Activated CD8-positive, alpha-beta memory T cell treated with anti-CD3 and anti-CD28 coated beads, Interleukin-2, amount 50 U/mL, for 1 hour (primary cell): ENCODE results near the gene EVI5.
A peak's percentile ranks its signal among the peaks of the same experiment; 100 is the strongest.

Source experiments
- DNase-seq: peaks from one replicate; pipeline ENCODE4 v3.0.0-alpha.2; 2020; ENCODE audit errors: extremely low read depth

EVI5 gene

GRCh38 chr1:92484472-92485380, 300.2 kb downstream of the EVI5 start:
- no peak for DNase-seq

GRCh38 chr1:92483610-92484471, 301.1 kb downstream of the EVI5 start:
- no peak for DNase-seq

- DNase-seq: no peak
Observed at GRCh38 chr1:92482665-92483609, 302.0 kb downstream of the EVI5 start.

GRCh38 chr1:92481971-92482664, 302.8 kb downstream of the EVI5 start:
- DNase-seq: no peak

GRCh38 chr1:92481599-92481925, 303.3 kb downstream of the EVI5 start:
- no peak for DNase-seq

GRCh38 chr1:92480813-92481598, 303.9 kb downstream of the EVI5 start:
- no peak for DNase-seq

GRCh38 chr1:92480200-92480812, 304.6 kb downstream of the EVI5 start:
- no peak for DNase-seq

GRCh38 chr1:92479587-92479986, 305.3 kb downstream of the EVI5 start:
- DNase-seq: no peak

GRCh38 chr1:92478393-92478792, 306.5 kb downstream of the EVI5 start:
- DNase-seq: no peak

GRCh38 chr1:92476071-92476631, 308.8 kb downstream of the EVI5 start:
- peak; percentile 50 for DNase-seq

GRCh38 chr1:92475029-92475428, 309.9 kb downstream of the EVI5 start:
- DNase-seq: no peak

- DNase-seq: no peak
Observed at GRCh38 chr1:92473781-92474495, 311.0 kb downstream of the EVI5 start.

GRCh38 chr1:92470216-92470615, 314.7 kb downstream of the EVI5 start:
- DNase-seq: no peak

GRCh38 chr1:92466683-92467352, 318.1 kb downstream of the EVI5 start:
- DNase-seq: no peak

- no peak for DNase-seq
Observed at GRCh38 chr1:92465256-92465647, 319.7 kb downstream of the EVI5 start.

- no peak for DNase-seq
Observed at GRCh38 chr1:92464588-92465255, 320.2 kb downstream of the EVI5 start.

- no peak for DNase-seq
Observed at GRCh38 chr1:92461364-92462097, 323.4 kb downstream of the EVI5 start.
